ENCODE results near the gene KIF3B. TPM values are rescaled to one million over a fixed set of nuclear protein-coding genes. Genes with fewer than 3 reads are reported as not detected.
A peak's percentile ranks its signal among the peaks of the same experiment; 100 is the strongest.
"Not testable (repeated sequence)": the region's sequence is repeated elsewhere in the genome, so short reads cannot be mapped to it uniquely, and the experiment has no call there.

The KIF3B gene
- total RNA-seq, 2 experiments from 2014 or later, result 38.9 to 39.4 TPM

- no peak for DNase-seq
- peaks cover 50% of the 10 kb centered on the region for H3K36me3 Mint-ChIP-seq
- peak overlapping the region; percentile 77 for H3K27ac Mint-ChIP-seq
- H3K9me3 Mint-ChIP-seq, result no peaks in the 10 kb centered on the region
- intact Hi-C loops (cut with micrococcal nuclease), result no loop called here
- ChIA-PET CTCF (no interaction called here), POLR2A (interaction anchor here (0.5 to 1.3 kb wide), 2 partner anchors 10 to 50 kb away, joined by 3 to 6 read pairs; no protein-coding TSS in a partner anchor)
- no peak overlapping the region for H3K4me3 Mint-ChIP-seq
- peaks cover 57% of the 10 kb centered on the region for H3K4me1 Mint-ChIP-seq (ENCODE audit: low read depth)
- no peaks in the 10 kb centered on the region for H3K27me3 Mint-ChIP-seq
Measured at GRCh38 chr20:32236048-32236533, 41.4 kb upstream of the KIF3B start.

GRCh38 chr20:32236819-32237218 lies 40.6 kb upstream of the KIF3B start:
- H3K27me3 Mint-ChIP-seq, result no peaks in the 10 kb centered on the region
- H3K27ac Mint-ChIP-seq, result peak overlapping the region; percentile 77
- ChIA-PET CTCF (no interaction called here), POLR2A (interaction anchor here (0.5 kb wide), 1 partner anchor 9 kb away, joined by 3 read pairs; no protein-coding TSS in a partner anchor)
- no peaks in the 10 kb centered on the region for H3K9me3 Mint-ChIP-seq
- intact Hi-C loops (cut with micrococcal nuclease), result no loop called here
- no peak for DNase-seq
- H3K36me3 Mint-ChIP-seq, result peaks cover 44% of the 10 kb centered on the region
- H3K4me3 Mint-ChIP-seq, result no peak overlapping the region
- peaks cover 49% of the 10 kb centered on the region for H3K4me1 Mint-ChIP-seq (ENCODE audit: low read depth)

- Mint-ChIP-seq H3K4me3 (no peak overlapping the region), H3K27ac (peak overlapping the region; percentile 34), H3K4me1 (ENCODE audit: low read depth) (peaks cover 43% of the 10 kb centered on the region), H3K27me3 (no peaks in the 10 kb centered on the region), H3K36me3 (peaks cover 41% of the 10 kb centered on the region), H3K9me3 (no peaks in the 10 kb centered on the region)
- DNase-seq, result no peak
- CTCF ChIA-PET, result no interaction called here
- intact Hi-C loops (cut with micrococcal nuclease), result no loop called here
- POLR2A ChIA-PET, result no interaction called here
Measured at GRCh38 chr20:32237419-32237818, 40.0 kb upstream of the KIF3B start.

- H3K4me3 Mint-ChIP-seq, result no peak overlapping the region
- peaks cover 27% of the 10 kb centered on the region for H3K36me3 Mint-ChIP-seq
- no peak overlapping the region for H3K27ac Mint-ChIP-seq
- H3K9me3 Mint-ChIP-seq, result no peaks in the 10 kb centered on the region
- ChIA-PET CTCF (no interaction called here), POLR2A (no interaction called here)
- DNase-seq, result no peak
- H3K27me3 Mint-ChIP-seq, result no peaks in the 10 kb centered on the region
- peaks cover 30% of the 10 kb centered on the region for H3K4me1 Mint-ChIP-seq (ENCODE audit: low read depth)
- intact Hi-C loops (cut with micrococcal nuclease), result no loop called here
Measured at GRCh38 chr20:32238483-32239425, 38.7 kb upstream of the KIF3B start.

GRCh38 chr20:32240205-32240604 lies 37.2 kb upstream of the KIF3B start:
- peaks cover 30% of the 10 kb centered on the region for H3K4me1 Mint-ChIP-seq (ENCODE audit: low read depth)
- H3K4me3 Mint-ChIP-seq, result no peak overlapping the region
- H3K36me3 Mint-ChIP-seq, result peaks cover 14% of the 10 kb centered on the region
- H3K27me3 Mint-ChIP-seq, result no peaks in the 10 kb centered on the region
- no peaks in the 10 kb centered on the region for H3K9me3 Mint-ChIP-seq
- intact Hi-C loops (cut with micrococcal nuclease), result no loop called here
- POLR2A ChIA-PET, result no interaction called here
- CTCF ChIA-PET, result interaction anchor here (0.7 kb wide), 2 partner anchors 18 to 324 kb away, joined by 3 read pairs; no protein-coding TSS in a partner anchor
- peak overlapping the region; percentile 59 for H3K27ac Mint-ChIP-seq
- no peak for DNase-seq

GRCh38 chr20:32241807-32242206 lies 35.6 kb upstream of the KIF3B start:
- POLR2A ChIA-PET, result no interaction called here
- intact Hi-C loops (cut with micrococcal nuclease), result no loop called here
- Mint-ChIP-seq H3K27me3 (no peaks in the 10 kb centered on the region), H3K36me3 (peaks cover 2% of the 10 kb centered on the region), H3K4me3 (no peak overlapping the region), H3K4me1 (ENCODE audit: low read depth) (peaks cover 29% of the 10 kb centered on the region), H3K27ac (no peak overlapping the region), H3K9me3 (no peaks in the 10 kb centered on the region)
- CTCF ChIA-PET, result no interaction called here
- no peak for DNase-seq

GRCh38 chr20:32244150-32244823 lies 33.2 kb upstream of the KIF3B start:
- ChIA-PET POLR2A (no interaction called here), CTCF (no interaction called here)
- intact Hi-C loops (cut with micrococcal nuclease), result no loop called here
- Mint-ChIP-seq H3K27ac (no peak overlapping the region), H3K27me3 (no peaks in the 10 kb centered on the region), H3K36me3 (no peaks in the 10 kb centered on the region), H3K4me1 (ENCODE audit: low read depth) (peaks cover 30% of the 10 kb centered on the region), H3K9me3 (no peaks in the 10 kb centered on the region), H3K4me3 (no peak overlapping the region)
- DNase-seq, result no peak

- intact Hi-C loops (cut with micrococcal nuclease), result no loop called here
- Mint-ChIP-seq H3K4me1 (ENCODE audit: low read depth) (peaks cover 33% of the 10 kb centered on the region), H3K36me3 (no peaks in the 10 kb centered on the region), H3K27ac (no peak overlapping the region), H3K4me3 (no peak overlapping the region), H3K27me3 (no peaks in the 10 kb centered on the region), H3K9me3 (no peaks in the 10 kb centered on the region)
- ChIA-PET POLR2A (no interaction called here), CTCF (no interaction called here)
- no peak for DNase-seq
Measured at GRCh38 chr20:32244959-32245358, 32.5 kb upstream of the KIF3B start.

GRCh38 chr20:32246208-32246607 lies 31.2 kb upstream of the KIF3B start:
- CTCF ChIA-PET, result not testable (repeated sequence)

GRCh38 chr20:32248043-32248442 lies 29.4 kb upstream of the KIF3B start:
- Mint-ChIP-seq H3K36me3 (no peaks in the 10 kb centered on the region), H3K4me3 (no peak overlapping the region), H3K4me1 (ENCODE audit: low read depth) (peaks cover 47% of the 10 kb centered on the region), H3K9me3 (no peaks in the 10 kb centered on the region), H3K27ac (peak overlapping the region; percentile 69), H3K27me3 (no peaks in the 10 kb centered on the region)
- ChIA-PET CTCF (interaction anchor here (0.6 kb wide), 1 partner anchor 54 kb away, joined by 4 read pairs; no protein-coding TSS in a partner anchor), POLR2A (interaction anchor here (0.7 kb wide), 2 partner anchors 34 to 63 kb away, joined by 3 read pairs; no protein-coding TSS in a partner anchor)
- peak; percentile 37 for DNase-seq
- intact Hi-C loops (cut with micrococcal nuclease), result no loop called here

More at GRCh38 chr20:32246208-32246607, 31.2 kb upstream of the KIF3B start:
- H3K4me3 Mint-ChIP-seq; intact Hi-C loops (cut with micrococcal nuclease); DNase-seq; H3K36me3 Mint-ChIP-seq; H3K9me3 Mint-ChIP-seq; H3K27ac Mint-ChIP-seq; H3K27me3 Mint-ChIP-seq: not testable (repeated sequence)
- peaks cover 31% of the 10 kb centered on the region for H3K4me1 Mint-ChIP-seq (ENCODE audit: low read depth)
- POLR2A ChIA-PET, result interaction anchor here (0.6 to 0.7 kb wide), 2 partner anchors 10 to 14 kb away, joined by 3 read pairs; no protein-coding TSS in a partner anchor

- H3K4me3 Mint-ChIP-seq, result no peak overlapping the region
- H3K9me3 Mint-ChIP-seq, result peaks cover 3% of the 10 kb centered on the region
- no peaks in the 10 kb centered on the region for H3K27me3 Mint-ChIP-seq
- peak; percentile 55 for DNase-seq
- POLR2A ChIA-PET, result interaction anchor here (0.7 to 1.5 kb wide), 4 partner anchors 17 to 36 kb away, joined by 3 to 7 read pairs (median 4); no protein-coding TSS in a partner anchor
- CTCF ChIA-PET, result no interaction called here
- H3K36me3 Mint-ChIP-seq, result no peaks in the 10 kb centered on the region
- peak overlapping the region; percentile 89 for H3K27ac Mint-ChIP-seq
- intact Hi-C loops (cut with micrococcal nuclease), result loop anchor here (1.0 kb wide), 4 partner anchors 17 to 106 kb away; no protein-coding TSS in a partner anchor
- H3K4me1 Mint-ChIP-seq (ENCODE audit: low read depth), result peaks cover 55% of the 10 kb centered on the region
Measured at GRCh38 chr20:32249030-32249738, 28.3 kb upstream of the KIF3B start.
